Liver (tissue), 9 donors: ENCODE measurements around the gene CERS4. TPM values are rescaled to one million over a fixed set of nuclear protein-coding genes. Genes with fewer than 3 reads are reported as not detected.

ENCODE experiments used
- DNase-seq: peaks from one replicate; pipeline ENCODE4 v3.0.0-alpha.2; 2017; ENCODE audit warnings: low spot score
- H3K27ac ChIP-seq, 2 donors: one replicate each; pipeline ENCODE4 v1.7.0; 2013; ENCODE audit warnings: inconsistent platforms in 2 of 2, low read length in 2 of 2, control low read depth in 1 of 2, low read depth in 1 of 2, mild to moderate bottlenecking in 1 of 2
- H3K27me3 ChIP-seq, 4 donors: one replicate each; pipeline versions ENCODE4 v1.6.1 to v1.7.0; 2013; ENCODE audit warnings: low read length in 3 of 4, inconsistent platforms in 1 of 4, mild to moderate bottlenecking in 1 of 4, moderate library complexity in 1 of 4; ENCODE audit not compliant: control insufficient read depth in 4 of 4, insufficient read depth in 4 of 4
- H3K36me3 ChIP-seq, 4 donors: one replicate each; pipeline versions ENCODE4 v1.6.1 to v1.7.0; 2013; ENCODE audit warnings: low read length in 3 of 4, mild to moderate bottlenecking in 3 of 4, low read depth in 1 of 4, moderate library complexity in 1 of 4; ENCODE audit not compliant: control insufficient read depth in 4 of 4, insufficient read depth in 3 of 4
- H3K4me1 ChIP-seq, 4 donors: one replicate each; pipeline versions ENCODE4 v1.6.1 to v1.7.0; 2013; ENCODE audit warnings: low read length in 3 of 4, mild to moderate bottlenecking in 3 of 4, moderate library complexity in 1 of 4; ENCODE audit not compliant: control insufficient read depth in 4 of 4, insufficient read depth in 4 of 4
- H3K4me3 ChIP-seq, 3 donors: one replicate each; pipeline versions ENCODE4 v1.6.1 to v1.7.0; 2013; ENCODE audit warnings: low read length in 3 of 3, control low read depth in 1 of 3, low read depth in 1 of 3, mild to moderate bottlenecking in 1 of 3
- H3K9ac ChIP-seq, 2 donors: one replicate each; pipeline ENCODE4 v1.7.0; 2013; ENCODE audit warnings: low read length in 2 of 2, mild to moderate bottlenecking in 2 of 2, moderate library complexity in 2 of 2, control low read depth in 1 of 2, low read depth in 1 of 2
- H3K9me3 ChIP-seq, 4 donors: one replicate each; pipeline versions ENCODE4 v1.6.1 to v1.7.0; 2013; ENCODE audit warnings: low read length in 3 of 4; ENCODE audit not compliant: control insufficient read depth in 4 of 4
- ATF3 ChIP-seq: IDR thresholded peaks from 2 replicates; pipeline ENCODE4 v1.6.1; 2016; ENCODE audit warnings: antibody characterized with exemption
- CTCF ChIP-seq: fragments of 150-350 bp; IDR thresholded peaks from 2 replicates; pipeline ENCODE4 v1.5.1; 2017; ENCODE audit warnings: improper control_type of control experiment, low read depth, low read length; ENCODE audit not compliant: missing input control
- EGR1 ChIP-seq, 2 donors: IDR thresholded peaks; 2 replicates each; pipeline ENCODE4 v1.6.1; 2016 to 2018; ENCODE audit warnings: antibody characterized with exemption in 2 of 2, low read depth in 2 of 2
- FOXA1 ChIP-seq: IDR thresholded peaks from 2 replicates; pipeline ENCODE4 v1.6.1; 2016; ENCODE audit warnings: antibody characterized with exemption
- HNF4A ChIP-seq, 2 donors: conservative IDR thresholded peaks; 2 replicates each; pipeline ENCODE4 v1.6.1; 2016; ENCODE audit warnings: antibody characterized with exemption in 2 of 2, mild to moderate bottlenecking in 2 of 2
- HNF4G ChIP-seq: IDR thresholded peaks from 2 replicates; pipeline ENCODE4 v1.6.1; 2016; ENCODE audit warnings: antibody characterized with exemption
- JUND ChIP-seq, 2 donors: IDR thresholded peaks; 2 replicates each; pipeline ENCODE4 v1.6.1; 2016; ENCODE audit warnings: antibody characterized with exemption in 2 of 2
- MAX ChIP-seq: IDR thresholded peaks from 2 replicates; pipeline ENCODE4 v1.6.1; 2016; ENCODE audit warnings: antibody characterized with exemption
- NR2F2 ChIP-seq: IDR thresholded peaks from 2 replicates; pipeline ENCODE4 v1.6.1; 2016; ENCODE audit warnings: antibody characterized with exemption
- RAD21 ChIP-seq, 2 donors: IDR thresholded peaks; 2 replicates each; pipeline ENCODE4 v1.6.1; 2016; ENCODE audit warnings: antibody characterized with exemption in 2 of 2, mild to moderate bottlenecking in 2 of 2
- REST ChIP-seq: IDR thresholded peaks from 2 replicates; pipeline ENCODE4 v1.6.1; 2016; ENCODE audit warnings: antibody characterized with exemption, mild to moderate bottlenecking
- RXRA ChIP-seq, 2 donors: IDR thresholded peaks; 2 replicates each; pipeline ENCODE4 v1.6.1; 2017 to 2018; ENCODE audit warnings: antibody characterized with exemption in 2 of 2, mild to moderate bottlenecking in 1 of 2
- TAF1 ChIP-seq: conservative IDR thresholded peaks from 2 replicates; pipeline ENCODE4 v1.6.1; 2016; ENCODE audit warnings: antibody characterized with exemption, mild to moderate bottlenecking
- YY1 ChIP-seq: IDR thresholded peaks from 2 replicates; pipeline ENCODE4 v1.6.1; 2016; ENCODE audit warnings: antibody characterized with exemption, mild to moderate bottlenecking
- ZBTB33 ChIP-seq: IDR thresholded peaks from 2 replicates; pipeline ENCODE4 v1.6.1; 2016; ENCODE audit warnings: antibody characterized with exemption
- WGBS: extraction: QIAGEN DNeasy Blood & Tissue Kit; methylation state at CpG from one replicate; pipeline ENCODE4 v1.1.7; 2013; 5-methylcytosine and 5-hydroxymethylcytosine counted together
- polyA plus RNA-seq, 2 donors: library from polyadenylated mRNA; stranded (reverse) in 1 of 2; unstranded in 1 of 2; fragments of 200-250 nt in 1 of 2; fragments of >200 nt in 1 of 2; fragmentation: Nextera tagmentation in 1 of 2; extraction: Ambion mirVana in 1 of 2; gene quantifications; one replicate each; pipeline versions ENCODE4 v1.2.1 to v1.2.3, GENCODE V29; 2013 to 2015
- total RNA-seq, 2 donors: library from RNA; depleted of rRNA; stranded (reverse); fragments of >200 nt; gene quantifications; one replicate each; pipeline ENCODE4 v1.2.3, GENCODE V29; 2014
- donor health status: healthy.
- donor health status: healthy.
- donor health status: healthy.
- donor health status: healthy.
- donor health status: healthy.

The CERS4 gene
- total and polyA plus RNA-seq, 4 donors: 42.7 to 65.1 (median 56.4) TPM

GRCh38 chr19:8310342-8311055, 101.3 kb downstream of the CERS4 start:
- H3K27me3 ChIP-seq: no peaks in the 10 kb centered on the region
- peaks cover 14 to 35% (median 27%) of the 10 kb centered on the region in 4 donors for H3K4me1 ChIP-seq
- H3K4me3 ChIP-seq: no peak overlapping the region
- H3K9ac ChIP-seq: no peak overlapping the region
- DNase-seq: no peak
- no peaks in the 10 kb centered on the region for H3K9me3 ChIP-seq
- no peak overlapping the region for H3K27ac ChIP-seq
- TF ChIP-seq MAX: no peak
- no peak for TF ChIP-seq JUND (IDR thresholded peaks at IDR 0.05)
- no peak for TF ChIP-seq ATF3
- no peak for TF ChIP-seq ZBTB33
- no peak for TF ChIP-seq NR2F2
- TF ChIP-seq CTCF: no peak
- no peak for TF ChIP-seq RXRA (IDR thresholded peaks at IDR 0.05)
- WGBS: 97% methylated on average over 17 of the region's 17 CpGs
- H3K36me3 ChIP-seq: peaks cover 7 to 37% (median 17%) of the 10 kb centered on the region in 4 donors

GRCh38 chr19:8311461-8312260, 102.5 kb downstream of the CERS4 start:
- Histone ChIP-seq H3K4me1 (peaks cover 5 to 24% (median 16%) of the 10 kb centered on the region in 4 donors), H3K9me3 (no peaks in the 10 kb centered on the region), H3K4me3 (no peak overlapping the region), H3K36me3 (peaks cover 10 to 44% (median 19%) of the 10 kb centered on the region in 4 donors), H3K27ac (no peak overlapping the region), H3K9ac (no peak overlapping the region), H3K27me3 (no peaks in the 10 kb centered on the region)
- no peak for DNase-seq
- 79% methylated on average over 16 of the region's 16 CpGs for WGBS
- TF ChIP-seq REST (no peak), RXRA (IDR thresholded peaks at IDR 0.05) (no peak), YY1 (no peak), JUND (IDR thresholded peaks at IDR 0.05) (no peak), NR2F2 (no peak), HNF4G (no peak), ZBTB33 (no peak), CTCF (no peak), MAX (no peak), EGR1 (IDR thresholded peaks at IDR 0.05; ENCODE audit: low read depth in 2 of 2) (no peak), HNF4A (conservative IDR thresholded peaks at IDR 0.05) (no peak), FOXA1 (no peak), RAD21 (IDR thresholded peaks at IDR 0.05) (no peak), TAF1 (no peak), ATF3 (no peak)
